Chondrocyte (in vitro differentiated cells): ENCODE results near the gene FNDC5. TPM values are rescaled to one million over a fixed set of nuclear protein-coding genes. Genes with fewer than 3 reads are reported as not detected.

Experiments
- DNase-seq: peaks from one replicate; pipeline ENCODE4 v3.0.0; 2021; ENCODE audit warnings: mixed read lengths, low spot score
- H3K27ac Mint-ChIP-seq: one replicate; pipeline ENCODE4 v1.8.0; 2021; ENCODE audit warnings: mild to moderate bottlenecking, moderate library complexity, mixed read lengths; ENCODE audit not compliant: unreplicated experiment
- H3K27me3 Mint-ChIP-seq: 2 replicates; pipeline ENCODE4 v1.8.0; 2021; ENCODE audit warnings: low read depth, mixed read lengths
- H3K36me3 Mint-ChIP-seq: 2 replicates; pipeline ENCODE4 v1.8.0; 2021; ENCODE audit warnings: low read depth, mixed read lengths
- H3K4me1 Mint-ChIP-seq: 2 replicates; pipeline ENCODE4 v1.8.0; 2021; ENCODE audit warnings: low read depth, mild to moderate bottlenecking, mixed read lengths
- H3K4me3 Mint-ChIP-seq: one replicate; pipeline ENCODE4 v1.8.0; 2021; ENCODE audit warnings: mild to moderate bottlenecking, moderate library complexity, mixed read lengths; ENCODE audit not compliant: unreplicated experiment
- H3K9me3 Mint-ChIP-seq: 2 replicates; pipeline ENCODE4 v1.8.0; 2021; ENCODE audit warnings: low read depth, mixed read lengths
- CTCF ChIP-seq: fragments of 200-600 bp; sonication (generic); IDR thresholded peaks from 2 replicates; pipeline ENCODE4 v1.5.0; 2021; ENCODE audit warnings: antibody characterized with exemption, mild to moderate bottlenecking, moderate library complexity
- total RNA-seq: library from RNA; stranded (reverse); gene quantifications from 3 replicates; pipeline ENCODE4 v1.2.1, GENCODE V29; 2021

The FNDC5 gene
- total RNA-seq, 1 donor from 2014 or later, result 4.0 TPM

- peaks cover 20% of the 10 kb centered on the region for H3K27me3 Mint-ChIP-seq
- no peaks in the 10 kb centered on the region for H3K9me3 Mint-ChIP-seq
- DNase-seq, result no peak
- TF ChIP-seq CTCF, result no peak
- H3K4me3 Mint-ChIP-seq, result no peak overlapping the region
- H3K36me3 Mint-ChIP-seq, result no peaks in the 10 kb centered on the region
- no peaks in the 10 kb centered on the region for H3K4me1 Mint-ChIP-seq
- no peak overlapping the region for H3K27ac Mint-ChIP-seq
These were observed 10.6 kb upstream of the FNDC5 start for GRCh38 chr1:32881291-32881690.

GRCh38 chr1:32878637-32879041 is 7.9 kb upstream of the FNDC5 start:
- DNase-seq, result no peak
- Mint-ChIP-seq H3K36me3 (no peaks in the 10 kb centered on the region), H3K4me3 (no peak overlapping the region), H3K4me1 (peaks cover 6% of the 10 kb centered on the region), H3K27me3 (peaks cover 15% of the 10 kb centered on the region), H3K27ac (no peak overlapping the region), H3K9me3 (no peaks in the 10 kb centered on the region)
- TF ChIP-seq CTCF, result no peak

- no peak overlapping the region for H3K27ac Mint-ChIP-seq
- H3K36me3 Mint-ChIP-seq, result no peaks in the 10 kb centered on the region
- no peak for DNase-seq
- peaks cover 13% of the 10 kb centered on the region for H3K27me3 Mint-ChIP-seq
- peaks cover 6% of the 10 kb centered on the region for H3K4me1 Mint-ChIP-seq
- no peaks in the 10 kb centered on the region for H3K9me3 Mint-ChIP-seq
- no peak overlapping the region for H3K4me3 Mint-ChIP-seq
- TF ChIP-seq CTCF, result no peak
These were observed 7.5 kb upstream of the FNDC5 start for GRCh38 chr1:32878183-32878582.

- no peaks in the 10 kb centered on the region for H3K36me3 Mint-ChIP-seq
- no peak overlapping the region for H3K4me3 Mint-ChIP-seq
- no peak for DNase-seq
- no peak overlapping the region for H3K27ac Mint-ChIP-seq
- TF ChIP-seq CTCF, result no peak
- H3K27me3 Mint-ChIP-seq, result peaks cover 13% of the 10 kb centered on the region
- H3K4me1 Mint-ChIP-seq, result peaks cover 10% of the 10 kb centered on the region
- H3K9me3 Mint-ChIP-seq, result no peaks in the 10 kb centered on the region
These were observed 6.7 kb upstream of the FNDC5 start for GRCh38 chr1:32877211-32878110.

GRCh38 chr1:32876341-32877210 is 5.9 kb upstream of the FNDC5 start:
- H3K27me3 Mint-ChIP-seq, result peaks cover 13% of the 10 kb centered on the region
- no peaks in the 10 kb centered on the region for H3K9me3 Mint-ChIP-seq
- peaks cover 16% of the 10 kb centered on the region for H3K4me1 Mint-ChIP-seq
- no peak overlapping the region for H3K27ac Mint-ChIP-seq
- H3K4me3 Mint-ChIP-seq, result no peak overlapping the region
- H3K36me3 Mint-ChIP-seq, result no peaks in the 10 kb centered on the region
- DNase-seq, result no peak
- peak; percentile 81 for TF ChIP-seq CTCF
